Epithelial cell of proximal tubule (primary cell): ENCODE data around the gene SLC16A4. TPM values are rescaled to one million over a fixed set of nuclear protein-coding genes. Genes with fewer than 3 reads are reported as not detected.
"Not testable (repeated sequence)": the region's sequence is repeated elsewhere in the genome, so short reads cannot be mapped to it uniquely, and the experiment has no call there.

ENCODE experiments used
- DNase-seq: peaks from one replicate; pipeline ENCODE4 v3.0.0-alpha.2; 2011; ENCODE audit warnings: low read depth
- H3K4me3 ChIP-seq: 2 replicates; pipeline ENCODE4 v1.5.1; 2011; ENCODE audit warnings: low read depth, mild to moderate bottlenecking, low read length
- CTCF ChIP-seq: conservative IDR thresholded peaks from 2 replicates; pipeline ENCODE4 v1.5.1; 2012; ENCODE audit warnings: low read depth, mild to moderate bottlenecking, low read length
- total RNA-seq: library from RNA; depleted of rRNA; stranded (reverse); fragments of >200 nt; gene quantifications from 2 replicates; pipeline ENCODE4 v1.2.3, GENCODE V29; 2015

Gene SLC16A4
- 9.2 and 12.4 TPM in 2 replicates for total RNA-seq

- no peak for DNase-seq
- peak within 1 kb of the TSS; percentile 58 for H3K4me3 ChIP-seq
- no peak for TF ChIP-seq CTCF
Measured at GRCh38 chr1:110390692-110391245, at the start of gene SLC16A4. Gene SLC16A4, minus strand, starts transcription at chr1:110391026. Its CDS starts 1,703 bp downstream, at chr1:110389323.

GRCh38 chr1:110439873-110440272, 49.0 kb upstream of the SLC16A4 start:
- DNase-seq, result not testable (repeated sequence)

GRCh38 chr1:110438893-110439292, 48.1 kb upstream of the SLC16A4 start:
- no peak for TF ChIP-seq CTCF
- no peak for DNase-seq
- no peak overlapping the region for H3K4me3 ChIP-seq

More at GRCh38 chr1:110439873-110440272, 49.0 kb upstream of the SLC16A4 start:
- H3K4me3 ChIP-seq, result not testable (repeated sequence)

GRCh38 chr1:110437645-110438299, 46.9 kb upstream of the SLC16A4 start:
- H3K4me3 ChIP-seq, DNase-seq: not testable (repeated sequence)

GRCh38 chr1:110436635-110437034, 45.8 kb upstream of the SLC16A4 start:
- no peak for TF ChIP-seq CTCF
- H3K4me3 ChIP-seq, result no peak overlapping the region
- DNase-seq, result no peak

GRCh38 chr1:110434946-110435345, 44.1 kb upstream of the SLC16A4 start:
- TF ChIP-seq CTCF, result no peak
- no peak overlapping the region for H3K4me3 ChIP-seq
- no peak for DNase-seq

- peak; percentile 68 for TF ChIP-seq CTCF
- no peak overlapping the region for H3K4me3 ChIP-seq
- peak; percentile 51 for DNase-seq
Measured at GRCh38 chr1:110433803-110434202, 43.0 kb upstream of the SLC16A4 start.

- H3K4me3 ChIP-seq, result no peak overlapping the region
- TF ChIP-seq CTCF, result no peak
- no peak for DNase-seq
Measured at GRCh38 chr1:110433213-110433612, 42.4 kb upstream of the SLC16A4 start.
